K562 (cell line): Measurements from ENCODE around the gene KISS1. TPM values are rescaled to one million over a fixed set of nuclear protein-coding genes. Genes with fewer than 3 reads are reported as not detected.

Experiments
- SMARCA4 ChIP-seq: fragments of 450-650 bp; IDR thresholded peaks from 2 replicates; pipeline ENCODE4 v1.6.1; 2016
- SOX6 ChIP-seq: fragments of 450-650 bp; IDR thresholded peaks from 2 replicates; pipeline ENCODE4 v1.6.1; 2014; ENCODE audit warnings: mild to moderate bottlenecking
- TEAD2 ChIP-seq: fragments of 450-650 bp; IDR thresholded peaks from 2 replicates; pipeline ENCODE4 v1.6.1; 2016; ENCODE audit warnings: missing genetic modification characterization, control low read depth, missing compliant biosample characterization
- polyA plus RNA-seq, 8 experiments: library from polyadenylated mRNA; depleted of rRNA in 4 of 8; stranded (reverse) in 5 of 8; unstranded in 3 of 8; fragments of >200 nt; fragmentation: Nextera tagmentation in 2 of 8; fragmentation: Illumina TruSeq in 1 of 8; extraction: Ambion mirVana in 2 of 8; extraction: Trizol in 1 of 8; gene quantifications; 2 replicates each; pipeline versions ENCODE4 v1.2.1 to v1.2.3, GENCODE V29; 2011 to 2014; ENCODE audit warnings: inconsistent platforms in 1 of 8, missing spikeins in 1 of 8
- total RNA-seq, 7 experiments: library from RNA; depleted of rRNA in 6 of 7; stranded (reverse); fragments of >200 nt in 6 of 7; fragmentation: Illumina TruSeq in 2 of 7; extraction: Trizol in 2 of 7; gene quantifications; 2 replicates each; pipeline versions ENCODE4 v1.2.1 to v1.2.3, GENCODE V29; 2011 to 2021; ENCODE audit warnings: low replicate concordance in 1 of 7
- TF ChIP-seq, protein P1 (sequence below), 2 experiments: fragments of 150-350 bp in 1 of 2; IDR thresholded peaks; 2 replicates each; pipeline ENCODE4 v1.6.1; 2012 to 2016; ENCODE audit warnings: low read depth in 2 of 2, low read length in 2 of 2, mild to moderate bottlenecking in 1 of 2, moderate library complexity in 1 of 2
- TF ChIP-seq, protein P2 (sequence below): fragments of 450-650 bp; IDR thresholded peaks from one replicate; pipeline ENCODE4 v1.6.1; 2018; ENCODE audit warnings: mild to moderate bottlenecking, moderate library complexity; ENCODE audit not compliant: partially characterized antibody
- TF ChIP-seq, protein P3 (sequence below): fragments of 250-450 bp; sonication (Bioruptor Pico); IDR thresholded peaks from 2 replicates; pipeline ENCODE4 v1.5.0; 2021

Gene KISS1
- total and polyA plus RNA-seq, 9 of the 15 experiments (the other 6 are each of a cell fraction or from before 2014, with no cell fraction given): 0.31 TPM; not detected in 8

DNA sequence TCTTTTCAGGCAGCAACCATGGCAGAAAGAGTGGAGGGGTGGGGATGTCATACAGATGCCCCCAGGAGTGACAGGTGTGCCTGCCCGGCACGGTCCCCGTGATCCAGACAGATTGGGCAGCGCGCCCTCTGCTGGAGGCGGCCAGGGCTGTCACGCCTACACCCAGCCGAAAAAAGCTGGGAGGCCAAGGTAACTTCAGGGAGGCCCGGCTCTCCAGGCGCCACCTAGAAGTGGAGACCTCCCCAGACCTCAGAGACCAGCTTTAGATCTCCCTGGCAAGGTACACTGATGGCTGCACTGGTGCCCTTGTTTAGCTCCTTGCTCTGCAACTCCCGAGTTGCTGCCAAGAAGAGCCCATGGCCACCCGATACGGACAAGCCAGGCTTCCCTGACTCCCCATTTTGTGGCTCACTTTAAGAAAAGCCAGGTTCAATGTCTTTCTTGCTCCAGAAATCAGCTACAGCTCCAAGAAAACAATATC, 10.9 kb upstream of the KISS1 start (continued):
- TF ChIP-seq, protein P1, sequence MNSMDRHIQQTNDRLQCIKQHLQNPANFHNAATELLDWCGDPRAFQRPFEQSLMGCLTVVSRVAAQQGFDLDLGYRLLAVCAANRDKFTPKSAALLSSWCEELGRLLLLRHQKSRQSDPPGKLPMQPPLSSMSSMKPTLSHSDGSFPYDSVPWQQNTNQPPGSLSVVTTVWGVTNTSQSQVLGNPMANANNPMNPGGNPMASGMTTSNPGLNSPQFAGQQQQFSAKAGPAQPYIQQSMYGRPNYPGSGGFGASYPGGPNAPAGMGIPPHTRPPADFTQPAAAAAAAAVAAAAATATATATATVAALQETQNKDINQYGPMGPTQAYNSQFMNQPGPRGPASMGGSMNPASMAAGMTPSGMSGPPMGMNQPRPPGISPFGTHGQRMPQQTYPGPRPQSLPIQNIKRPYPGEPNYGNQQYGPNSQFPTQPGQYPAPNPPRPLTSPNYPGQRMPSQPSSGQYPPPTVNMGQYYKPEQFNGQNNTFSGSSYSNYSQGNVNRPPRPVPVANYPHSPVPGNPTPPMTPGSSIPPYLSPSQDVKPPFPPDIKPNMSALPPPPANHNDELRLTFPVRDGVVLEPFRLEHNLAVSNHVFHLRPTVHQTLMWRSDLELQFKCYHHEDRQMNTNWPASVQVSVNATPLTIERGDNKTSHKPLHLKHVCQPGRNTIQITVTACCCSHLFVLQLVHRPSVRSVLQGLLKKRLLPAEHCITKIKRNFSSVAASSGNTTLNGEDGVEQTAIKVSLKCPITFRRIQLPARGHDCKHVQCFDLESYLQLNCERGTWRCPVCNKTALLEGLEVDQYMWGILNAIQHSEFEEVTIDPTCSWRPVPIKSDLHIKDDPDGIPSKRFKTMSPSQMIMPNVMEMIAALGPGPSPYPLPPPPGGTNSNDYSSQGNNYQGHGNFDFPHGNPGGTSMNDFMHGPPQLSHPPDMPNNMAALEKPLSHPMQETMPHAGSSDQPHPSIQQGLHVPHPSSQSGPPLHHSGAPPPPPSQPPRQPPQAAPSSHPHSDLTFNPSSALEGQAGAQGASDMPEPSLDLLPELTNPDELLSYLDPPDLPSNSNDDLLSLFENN (IDR thresholded peaks at IDR 0.05; ENCODE audit: low read depth in 2 of 2, low read length in 2 of 2): no peak
- TF ChIP-seq TEAD2 (no peak), SOX6 (no peak), SMARCA4 (no peak)
- TF ChIP-seq, protein P2, sequence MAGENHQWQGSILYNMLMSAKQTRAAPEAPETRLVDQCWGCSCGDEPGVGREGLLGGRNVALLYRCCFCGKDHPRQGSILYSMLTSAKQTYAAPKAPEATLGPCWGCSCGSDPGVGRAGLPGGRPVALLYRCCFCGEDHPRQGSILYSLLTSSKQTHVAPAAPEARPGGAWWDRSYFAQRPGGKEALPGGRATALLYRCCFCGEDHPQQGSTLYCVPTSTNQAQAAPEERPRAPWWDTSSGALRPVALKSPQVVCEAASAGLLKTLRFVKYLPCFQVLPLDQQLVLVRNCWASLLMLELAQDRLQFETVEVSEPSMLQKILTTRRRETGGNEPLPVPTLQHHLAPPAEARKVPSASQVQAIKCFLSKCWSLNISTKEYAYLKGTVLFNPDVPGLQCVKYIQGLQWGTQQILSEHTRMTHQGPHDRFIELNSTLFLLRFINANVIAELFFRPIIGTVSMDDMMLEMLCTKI: no peak
- TF ChIP-seq, protein P3, sequence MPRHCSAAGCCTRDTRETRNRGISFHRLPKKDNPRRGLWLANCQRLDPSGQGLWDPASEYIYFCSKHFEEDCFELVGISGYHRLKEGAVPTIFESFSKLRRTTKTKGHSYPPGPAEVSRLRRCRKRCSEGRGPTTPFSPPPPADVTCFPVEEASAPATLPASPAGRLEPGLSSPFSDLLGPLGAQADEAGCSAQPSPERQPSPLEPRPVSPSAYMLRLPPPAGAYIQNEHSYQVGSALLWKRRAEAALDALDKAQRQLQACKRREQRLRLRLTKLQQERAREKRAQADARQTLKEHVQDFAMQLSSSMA (CRISPR knock-in tag): no peak
- TF ChIP-seq, all 486 proteins: peak for 29
